Bronchial epithelial cell (primary cell): ENCODE results near the gene ADGRV1. TPM values are rescaled to one million over a fixed set of nuclear protein-coding genes. Genes with fewer than 3 reads are reported as not detected.

Source experiments
- DNase-seq: peaks from one replicate; pipeline ENCODE4 v3.0.0-alpha.2; 2010; ENCODE audit warnings: low read depth
- FAIRE-seq: peaks from 2 replicates; lab custom pipeline; 2011; peaks lifted over from hg19 to GRCh38; lab: Jason Lieb, UNC
- H3K27me3 ChIP-seq: 2 replicates; pipeline ENCODE4 v1.5.1; 2011; ENCODE audit warnings: low read length; ENCODE audit not compliant: control insufficient read depth, insufficient read depth
- H3K36me3 ChIP-seq: 2 replicates; pipeline ENCODE4 v1.5.1; 2011; ENCODE audit warnings: low read length; ENCODE audit not compliant: control insufficient read depth, insufficient read depth
- H3K4me3 ChIP-seq: 2 replicates; pipeline ENCODE4 v1.5.1; 2011; ENCODE audit warnings: mild to moderate bottlenecking, low read depth, low read length, control low read depth
- CTCF ChIP-seq: IDR thresholded peaks from 2 replicates; pipeline ENCODE4 v1.5.1; 2011; ENCODE audit warnings: mild to moderate bottlenecking, moderate library complexity, low read length, control low read depth, inconsistent platforms; ENCODE audit not compliant: insufficient read depth, severe bottlenecking
- total RNA-seq: library from RNA; depleted of rRNA; stranded (reverse); fragments of >200 nt; gene quantifications from 2 replicates; pipeline ENCODE4 v1.2.1, GENCODE V29; 2014

The ADGRV1 gene
- total RNA-seq, 1 donor from 2014 or later: 1.6 TPM

DNA sequence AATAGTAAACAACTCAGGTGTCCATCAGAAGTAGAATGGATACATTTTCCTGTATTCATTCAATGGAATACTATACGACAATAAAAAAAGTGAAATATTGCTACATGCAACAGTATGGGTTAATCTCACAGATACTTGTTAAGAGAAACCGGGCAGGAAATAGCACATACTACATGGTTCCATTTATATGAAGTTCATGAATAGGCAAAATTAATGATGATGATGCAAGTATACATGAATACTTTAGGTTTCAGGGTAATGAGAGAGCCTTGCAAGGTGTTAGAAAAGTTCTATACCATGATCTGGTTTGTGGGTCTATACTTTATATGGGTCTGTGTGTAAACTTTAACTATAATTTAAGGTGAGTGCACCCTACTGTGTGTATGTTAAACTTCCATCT is 390.4 kb downstream of the ADGRV1 start:
- H3K36me3 ChIP-seq: no peaks in the 10 kb centered on the region
- FAIRE-seq (no peak), DNase-seq (no peak)
- H3K27me3 ChIP-seq: no peaks in the 10 kb centered on the region
- H3K4me3 ChIP-seq: no peak overlapping the region
- TF ChIP-seq CTCF: no peak

DNA sequence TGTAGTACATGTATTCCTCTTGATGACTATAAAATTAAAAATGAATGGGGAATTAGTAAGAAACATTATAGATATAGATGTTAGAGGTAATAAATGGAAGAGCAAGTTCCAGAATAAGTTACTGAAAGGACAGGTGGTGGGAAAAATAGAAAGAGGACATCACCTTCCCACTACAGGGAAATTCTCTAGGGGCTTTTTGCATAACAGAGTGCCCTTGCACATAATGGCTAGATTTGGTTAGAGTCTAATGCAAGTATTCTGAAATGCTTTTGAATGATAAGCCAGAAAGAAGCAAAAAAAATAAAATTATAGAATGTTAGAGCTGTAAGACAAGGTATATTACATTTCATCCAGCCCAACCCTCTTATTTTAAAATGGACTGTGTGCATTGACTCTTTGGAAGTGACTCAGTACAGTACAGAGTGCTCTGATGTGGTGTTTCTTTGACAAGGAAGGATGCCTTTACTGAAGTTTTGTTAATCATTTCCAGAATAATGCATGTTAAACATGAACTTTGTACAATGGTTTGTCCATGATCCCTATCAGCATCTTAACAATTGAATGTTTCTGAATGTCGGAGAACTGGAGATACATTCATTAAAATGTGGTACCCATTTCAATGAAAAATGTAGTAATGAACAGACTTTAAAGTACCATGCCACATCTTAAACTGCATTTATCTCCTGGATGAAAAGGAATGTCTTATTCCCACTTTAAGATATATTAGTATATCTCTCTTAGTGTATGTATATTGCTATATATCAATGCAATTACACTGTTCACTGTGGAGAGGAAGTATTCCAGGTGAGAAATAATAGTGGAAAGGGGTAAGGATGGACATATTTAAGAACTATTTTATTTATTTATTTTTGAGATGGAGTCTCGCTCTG is 391.1 kb downstream of the ADGRV1 start:
- FAIRE-seq (no peak), DNase-seq (no peak)
- TF ChIP-seq CTCF: no peak
- no peaks in the 10 kb centered on the region for H3K36me3 ChIP-seq
- no peak overlapping the region for H3K4me3 ChIP-seq
- H3K27me3 ChIP-seq: no peaks in the 10 kb centered on the region

- Histone ChIP-seq H3K4me3 (no peak overlapping the region), H3K36me3 (no peaks in the 10 kb centered on the region), H3K27me3 (no peaks in the 10 kb centered on the region)
- DNase-seq (no peak), FAIRE-seq (no peak)
- TF ChIP-seq CTCF: no peak
Measured at GRCh38 chr5:90955001-90955635, 396.5 kb downstream of the ADGRV1 start.

DNA sequence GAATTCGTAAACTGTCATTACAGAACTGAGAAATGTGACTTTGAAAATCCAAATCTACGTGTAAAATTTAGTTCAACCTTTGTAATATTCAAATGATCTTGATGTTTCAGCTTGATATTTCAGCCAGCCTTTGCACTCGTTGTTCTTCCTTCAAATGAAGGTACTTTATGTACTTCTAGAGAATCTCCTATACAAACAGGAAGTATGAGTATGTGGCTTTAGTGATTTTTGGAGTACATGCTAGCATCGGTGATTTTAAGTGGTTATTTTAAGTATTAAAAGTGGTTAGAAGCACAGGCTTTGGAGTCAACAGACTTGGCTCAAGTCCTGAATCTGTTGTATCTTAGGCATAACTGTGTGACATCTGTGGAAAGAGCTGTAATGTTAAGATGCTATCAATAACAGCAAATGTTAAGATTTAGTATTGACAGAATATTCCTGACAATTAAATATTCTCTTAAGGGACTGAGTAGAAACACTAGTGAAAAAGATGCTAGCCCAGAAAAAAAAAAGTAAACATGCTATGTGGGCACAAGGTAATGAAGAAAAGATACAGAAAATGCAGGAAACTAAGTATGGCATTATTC is 398.0 kb downstream of the ADGRV1 start:
- no peak for TF ChIP-seq CTCF
- Histone ChIP-seq H3K27me3 (no peaks in the 10 kb centered on the region), H3K36me3 (no peaks in the 10 kb centered on the region), H3K4me3 (no peak overlapping the region)
- no peak for DNase-seq
- FAIRE-seq: no peak

GRCh38 chr5:90957906-90958305 is 399.3 kb downstream of the ADGRV1 start:
- no peak for FAIRE-seq
- Histone ChIP-seq H3K36me3 (no peaks in the 10 kb centered on the region), H3K4me3 (no peak overlapping the region), H3K27me3 (no peaks in the 10 kb centered on the region)
- TF ChIP-seq CTCF: no peak
- DNase-seq: no peak
